ENCODE results near the gene DIPK1A.

Gene DIPK1A

DNA sequence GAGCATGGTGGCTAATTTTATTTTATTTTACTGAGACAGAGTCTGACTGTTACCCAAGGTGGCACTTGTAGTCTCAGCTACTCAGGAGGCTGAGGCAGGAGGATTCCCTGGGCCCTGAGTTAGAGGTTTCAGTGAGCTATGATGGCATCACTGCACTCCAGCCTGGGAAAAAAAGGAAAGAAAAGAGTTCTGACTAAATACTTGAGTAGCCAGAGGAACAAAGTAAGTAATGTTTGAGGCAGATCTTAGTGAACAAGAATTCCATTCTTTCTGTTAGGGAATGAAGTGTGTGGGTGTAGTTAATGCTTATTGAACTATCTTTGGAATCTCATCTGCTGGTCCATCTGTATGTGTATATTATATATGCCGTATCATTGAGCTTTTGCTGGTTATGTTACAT, 163.3 kb downstream of the DIPK1A start:
- no peak overlapping the region for H2AFZ ChIP-seq (ENCODE audit: low read length)
- no peaks in the 10 kb centered on the region for H3F3A ChIP-seq (ENCODE audit: insufficient read depth, low read length)
- H3K27ac ChIP-seq (ENCODE audit: low read length), result no peak overlapping the region
- H3K36me3 ChIP-seq (replicated peaks; ENCODE audit: insufficient read depth, low read length), result no peaks in the 10 kb centered on the region
- TF ChIP-seq EZH2 (optimal IDR thresholded peaks at IDR 0.05; ENCODE audit: low read depth, low read length), result no peak
- TF ChIP-seq EZH2phosphoT487 (IDR thresholded peaks at IDR 0.05; ENCODE audit: low read length), result no peak
- TF ChIP-seq, protein P1, sequence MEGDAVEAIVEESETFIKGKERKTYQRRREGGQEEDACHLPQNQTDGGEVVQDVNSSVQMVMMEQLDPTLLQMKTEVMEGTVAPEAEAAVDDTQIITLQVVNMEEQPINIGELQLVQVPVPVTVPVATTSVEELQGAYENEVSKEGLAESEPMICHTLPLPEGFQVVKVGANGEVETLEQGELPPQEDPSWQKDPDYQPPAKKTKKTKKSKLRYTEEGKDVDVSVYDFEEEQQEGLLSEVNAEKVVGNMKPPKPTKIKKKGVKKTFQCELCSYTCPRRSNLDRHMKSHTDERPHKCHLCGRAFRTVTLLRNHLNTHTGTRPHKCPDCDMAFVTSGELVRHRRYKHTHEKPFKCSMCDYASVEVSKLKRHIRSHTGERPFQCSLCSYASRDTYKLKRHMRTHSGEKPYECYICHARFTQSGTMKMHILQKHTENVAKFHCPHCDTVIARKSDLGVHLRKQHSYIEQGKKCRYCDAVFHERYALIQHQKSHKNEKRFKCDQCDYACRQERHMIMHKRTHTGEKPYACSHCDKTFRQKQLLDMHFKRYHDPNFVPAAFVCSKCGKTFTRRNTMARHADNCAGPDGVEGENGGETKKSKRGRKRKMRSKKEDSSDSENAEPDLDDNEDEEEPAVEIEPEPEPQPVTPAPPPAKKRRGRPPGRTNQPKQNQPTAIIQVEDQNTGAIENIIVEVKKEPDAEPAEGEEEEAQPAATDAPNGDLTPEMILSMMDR (IDR thresholded peaks at IDR 0.05; ENCODE audit: low read length), result no peak
- H3K4me3 ChIP-seq (ENCODE audit: low read length), result no peak overlapping the region
- H4K20me1 ChIP-seq (ENCODE audit: insufficient read depth, low read length), result no peaks in the 10 kb centered on the region
- no peak for DNase-seq
- H3K4me2 ChIP-seq (ENCODE audit: low read depth, low read length), result no peak overlapping the region
- H3K4me1 ChIP-seq (ENCODE audit: low read length), result no peaks in the 10 kb centered on the region
- H3K27me3 ChIP-seq (replicated peaks; ENCODE audit: insufficient read depth, low read length), result no peaks in the 10 kb centered on the region
- no peaks in the 10 kb centered on the region for H3K9me3 ChIP-seq (replicated peaks; ENCODE audit: insufficient read depth, low read length)
- no peaks in the 10 kb centered on the region for H3K9me2 ChIP-seq (replicated peaks; ENCODE audit: insufficient read depth, low read length)
- no peaks in the 10 kb centered on the region for H3K79me2 ChIP-seq (ENCODE audit: low read length)
- no peak overlapping the region for H3K9ac ChIP-seq (ENCODE audit: low read length)

DNA sequence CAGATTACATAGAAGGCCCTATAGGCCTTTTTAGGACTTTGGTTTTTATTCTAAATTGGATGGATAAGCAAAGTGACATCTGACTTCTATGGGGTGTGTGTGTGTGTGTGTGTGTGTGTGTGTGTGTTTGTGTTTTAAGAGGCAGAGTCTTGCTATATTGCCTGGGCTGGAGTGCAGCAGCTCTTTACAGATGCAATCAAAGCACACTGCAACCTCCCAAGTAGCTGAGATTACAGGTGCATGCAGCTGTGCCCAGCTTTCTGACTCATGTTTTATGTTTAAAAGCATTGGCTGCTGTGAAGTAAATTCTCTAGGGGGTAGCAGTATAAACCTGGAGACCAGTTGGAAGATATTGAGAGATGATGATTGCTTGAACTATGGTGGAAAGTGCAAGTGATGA, 164.0 kb downstream of the DIPK1A start:
- H3K9me3 ChIP-seq (replicated peaks; ENCODE audit: insufficient read depth, low read length), result no peaks in the 10 kb centered on the region
- H3K27ac ChIP-seq (ENCODE audit: low read length), result no peak overlapping the region
- no peaks in the 10 kb centered on the region for H3K27me3 ChIP-seq (replicated peaks; ENCODE audit: insufficient read depth, low read length)
- no peak overlapping the region for H3K4me3 ChIP-seq (ENCODE audit: low read length)
- no peaks in the 10 kb centered on the region for H3F3A ChIP-seq (ENCODE audit: insufficient read depth, low read length)
- H4K20me1 ChIP-seq (ENCODE audit: insufficient read depth, low read length), result no peaks in the 10 kb centered on the region
- no peak overlapping the region for H2AFZ ChIP-seq (ENCODE audit: low read length)
- H3K36me3 ChIP-seq (replicated peaks; ENCODE audit: insufficient read depth, low read length), result no peaks in the 10 kb centered on the region
- no peaks in the 10 kb centered on the region for H3K79me2 ChIP-seq (ENCODE audit: low read length)
- H3K4me1 ChIP-seq (ENCODE audit: low read length), result no peaks in the 10 kb centered on the region
- H3K4me2 ChIP-seq (ENCODE audit: low read depth, low read length), result no peak overlapping the region
- DNase-seq, result no peak
- H3K9ac ChIP-seq (ENCODE audit: low read length), result no peak overlapping the region
- TF ChIP-seq, protein P1 (IDR thresholded peaks at IDR 0.05; ENCODE audit: low read length), result no peak
- no peak for TF ChIP-seq EZH2phosphoT487 (IDR thresholded peaks at IDR 0.05; ENCODE audit: low read length)
- no peak for TF ChIP-seq EZH2 (optimal IDR thresholded peaks at IDR 0.05; ENCODE audit: low read depth, low read length)
- no peaks in the 10 kb centered on the region for H3K9me2 ChIP-seq (replicated peaks; ENCODE audit: insufficient read depth, low read length)

DNA sequence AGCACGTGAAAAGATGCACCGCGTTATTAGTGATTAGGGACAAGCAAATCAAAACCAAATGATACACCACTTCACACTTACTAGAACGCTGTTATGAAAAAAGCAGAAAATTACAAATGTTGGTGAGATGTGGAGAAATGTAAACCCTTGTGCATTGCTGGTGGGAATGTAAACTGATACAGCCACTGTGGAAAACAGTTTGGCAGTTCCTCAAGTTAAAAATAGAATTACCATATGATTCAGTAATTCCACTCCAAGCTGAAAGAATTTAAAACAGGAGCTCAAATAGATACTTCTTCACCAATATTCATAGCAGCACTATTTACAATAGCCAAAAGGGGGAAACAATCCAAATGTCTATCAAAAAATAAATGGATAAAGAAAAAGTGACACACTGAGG, 166.1 kb downstream of the DIPK1A start:
- no peaks in the 10 kb centered on the region for H3K27me3 ChIP-seq (replicated peaks; ENCODE audit: insufficient read depth, low read length)
- no peak overlapping the region for H2AFZ ChIP-seq (ENCODE audit: low read length)
- H3K27ac ChIP-seq (ENCODE audit: low read length), result no peak overlapping the region
- H3K4me3 ChIP-seq (ENCODE audit: low read length), result no peak overlapping the region
- DNase-seq, result no peak
- H3F3A ChIP-seq (ENCODE audit: insufficient read depth, low read length), result no peaks in the 10 kb centered on the region
- no peak overlapping the region for H3K4me2 ChIP-seq (ENCODE audit: low read depth, low read length)
- no peak overlapping the region for H3K9ac ChIP-seq (ENCODE audit: low read length)
- no peaks in the 10 kb centered on the region for H3K9me2 ChIP-seq (replicated peaks; ENCODE audit: insufficient read depth, low read length)
- no peaks in the 10 kb centered on the region for H3K4me1 ChIP-seq (ENCODE audit: low read length)
- H4K20me1 ChIP-seq (ENCODE audit: insufficient read depth, low read length), result no peaks in the 10 kb centered on the region
- no peaks in the 10 kb centered on the region for H3K36me3 ChIP-seq (replicated peaks; ENCODE audit: insufficient read depth, low read length)
- no peaks in the 10 kb centered on the region for H3K79me2 ChIP-seq (ENCODE audit: low read length)
- no peak for TF ChIP-seq EZH2phosphoT487 (IDR thresholded peaks at IDR 0.05; ENCODE audit: low read length)
- TF ChIP-seq, protein P1 (IDR thresholded peaks at IDR 0.05; ENCODE audit: low read length), result no peak
- TF ChIP-seq EZH2 (optimal IDR thresholded peaks at IDR 0.05; ENCODE audit: low read depth, low read length), result no peak
- H3K9me3 ChIP-seq (replicated peaks; ENCODE audit: insufficient read depth, low read length), result no peaks in the 10 kb centered on the region
